Measurements from ENCODE around the gene TMEM255B. TPM values are rescaled to one million over a fixed set of nuclear protein-coding genes. Genes with fewer than 3 reads are reported as not detected.
A peak's percentile ranks its signal among the peaks of the same experiment; 100 is the strongest.

Gene TMEM255B
- total RNA-seq, 4 donors from 2014 or later, result 0.26 to 3.8 (median 1.7) TPM

DNA sequence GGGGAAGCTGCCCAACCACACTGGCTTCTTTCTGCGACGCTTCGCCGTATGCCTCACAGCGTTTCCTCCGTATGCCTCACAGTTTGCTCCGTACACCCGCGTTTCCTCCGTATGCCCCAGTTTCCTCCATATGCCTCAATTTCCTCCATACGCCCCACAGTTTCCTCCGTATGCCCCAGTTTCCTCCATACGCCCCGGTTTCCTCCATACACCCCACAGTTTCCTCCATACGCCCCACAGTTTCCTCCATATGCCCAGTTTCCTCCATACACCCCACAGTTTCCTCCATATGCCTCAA, 82.3 kb downstream of the TMEM255B start:
- Histone ChIP-seq H3K27ac (peak overlapping the region; percentile 27), H3K4me1 (peaks cover 70% of the 10 kb centered on the region)
- WGBS, result 59% methylated on average over 15 of the region's 15 CpGs

DNA sequence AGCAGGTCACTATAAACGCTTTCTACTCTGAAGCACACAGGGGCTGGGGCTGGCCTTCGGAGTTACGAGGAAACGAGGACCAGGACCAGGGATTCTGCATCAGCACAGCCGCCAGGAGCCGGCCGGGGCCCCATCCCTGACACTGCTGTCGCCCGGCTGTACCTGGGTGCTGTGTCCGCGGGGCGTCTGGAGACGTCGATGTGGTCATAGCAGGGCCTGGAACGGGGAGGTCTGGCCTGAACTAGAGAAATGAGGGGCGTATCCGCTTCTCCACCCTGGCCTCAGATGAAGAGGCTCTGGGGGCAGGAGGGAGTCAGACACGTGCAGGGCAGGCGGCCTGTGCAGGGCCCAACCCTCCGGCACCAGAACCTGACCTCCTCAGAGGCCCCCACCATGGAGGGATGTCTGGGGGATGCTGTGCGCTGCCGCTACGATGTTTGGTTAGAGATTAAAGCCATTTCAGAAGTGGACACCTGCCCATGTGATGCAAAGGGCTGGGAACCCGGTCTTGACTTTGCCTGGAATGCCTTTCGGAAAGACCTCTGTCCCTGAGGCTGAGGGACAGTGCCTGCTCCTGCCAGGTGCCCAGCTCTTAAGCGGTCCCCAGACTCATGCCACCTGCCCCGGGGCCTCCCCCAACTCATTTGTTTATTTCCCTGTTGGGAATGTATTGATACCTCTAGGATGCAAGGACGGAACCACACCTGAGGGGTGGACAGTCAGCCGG, 83.5 kb downstream of the TMEM255B start:
- no peak for TF ChIP-seq POLR2A (IDR thresholded peaks at IDR 0.05)
- Histone ChIP-seq H3K27me3 (no peaks in the 10 kb centered on the region), H3K36me3 (peaks cover 9% of the 10 kb centered on the region), H3K4me1 (peaks cover 60% of the 10 kb centered on the region), H3K9me3 (no peaks in the 10 kb centered on the region), H3K27ac (no peak overlapping the region), H3K4me3 (no peak overlapping the region)
- no peak for DNase-seq (ENCODE audit: low spot score in 2 of 2)
- 96% methylated on average over 27 of the region's 29 CpGs for WGBS

More for the DNA sequence above, 82.3 kb downstream of the TMEM255B start:
- Histone ChIP-seq H3K27me3 (no peaks in the 10 kb centered on the region), H3K36me3 (peaks cover under 1% of the 10 kb centered on the region), H3K4me3 (no peak overlapping the region), H3K9me3 (no peaks in the 10 kb centered on the region)
- no peak for DNase-seq (ENCODE audit: low spot score in 2 of 2)
- TF ChIP-seq POLR2A (IDR thresholded peaks at IDR 0.05) (no peak), POLR2AphosphoS5 (IDR thresholded peaks at IDR 0.05) (no peak), EP300 (IDR thresholded peaks at IDR 0.05) (no peak)
- TF ChIP-seq, protein P1, sequence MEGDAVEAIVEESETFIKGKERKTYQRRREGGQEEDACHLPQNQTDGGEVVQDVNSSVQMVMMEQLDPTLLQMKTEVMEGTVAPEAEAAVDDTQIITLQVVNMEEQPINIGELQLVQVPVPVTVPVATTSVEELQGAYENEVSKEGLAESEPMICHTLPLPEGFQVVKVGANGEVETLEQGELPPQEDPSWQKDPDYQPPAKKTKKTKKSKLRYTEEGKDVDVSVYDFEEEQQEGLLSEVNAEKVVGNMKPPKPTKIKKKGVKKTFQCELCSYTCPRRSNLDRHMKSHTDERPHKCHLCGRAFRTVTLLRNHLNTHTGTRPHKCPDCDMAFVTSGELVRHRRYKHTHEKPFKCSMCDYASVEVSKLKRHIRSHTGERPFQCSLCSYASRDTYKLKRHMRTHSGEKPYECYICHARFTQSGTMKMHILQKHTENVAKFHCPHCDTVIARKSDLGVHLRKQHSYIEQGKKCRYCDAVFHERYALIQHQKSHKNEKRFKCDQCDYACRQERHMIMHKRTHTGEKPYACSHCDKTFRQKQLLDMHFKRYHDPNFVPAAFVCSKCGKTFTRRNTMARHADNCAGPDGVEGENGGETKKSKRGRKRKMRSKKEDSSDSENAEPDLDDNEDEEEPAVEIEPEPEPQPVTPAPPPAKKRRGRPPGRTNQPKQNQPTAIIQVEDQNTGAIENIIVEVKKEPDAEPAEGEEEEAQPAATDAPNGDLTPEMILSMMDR (IDR thresholded peaks at IDR 0.05), result no peak

DNA sequence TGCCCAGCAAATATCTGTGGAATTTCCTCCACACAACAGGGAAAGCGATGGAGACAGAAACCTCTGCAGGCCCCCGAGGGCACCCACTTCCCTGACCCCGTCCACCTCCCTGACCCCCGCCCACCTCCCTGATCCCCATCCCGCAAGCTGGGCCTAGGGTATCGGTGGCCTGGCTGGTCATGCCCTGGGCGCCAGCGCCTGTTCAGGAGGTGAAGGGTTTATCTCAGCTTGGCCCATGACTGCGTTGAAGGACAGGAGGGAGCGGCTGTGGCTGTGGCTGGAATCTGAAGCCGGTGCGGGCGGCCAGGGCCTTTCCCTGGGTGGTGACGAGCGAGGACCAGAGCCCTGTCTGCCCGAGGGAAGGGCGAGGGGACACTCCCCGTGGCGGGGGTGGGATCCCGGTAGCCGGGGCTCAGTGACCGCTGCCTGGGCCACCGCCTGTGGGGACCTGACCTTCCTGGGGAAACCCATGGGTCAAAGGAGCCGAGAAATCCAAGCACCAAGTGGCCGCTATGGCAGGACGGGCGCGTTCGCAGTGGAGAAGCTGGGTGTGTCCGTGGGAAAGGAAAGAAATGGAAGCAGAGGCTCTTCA, 84.1 kb downstream of the TMEM255B start:
- H3K27ac ChIP-seq, result no peak overlapping the region
- peaks cover 9% of the 10 kb centered on the region for H3K36me3 ChIP-seq
- H3K9me3 ChIP-seq, result no peaks in the 10 kb centered on the region
- H3K27me3 ChIP-seq, result no peaks in the 10 kb centered on the region
- H3K4me1 ChIP-seq, result peaks cover 57% of the 10 kb centered on the region
- H3K4me3 ChIP-seq, result no peak overlapping the region
- WGBS, result 88% methylated on average over 28 of the region's 30 CpGs
- peak in 1 of 2 donors; percentile 50 for DNase-seq (ENCODE audit: low spot score in 2 of 2)
- TF ChIP-seq POLR2A (IDR thresholded peaks at IDR 0.05) (no peak), POLR2AphosphoS5 (IDR thresholded peaks at IDR 0.05) (no peak), EP300 (IDR thresholded peaks at IDR 0.05) (no peak)
- TF ChIP-seq, protein P1 (IDR thresholded peaks at IDR 0.05), result no peak

DNA sequence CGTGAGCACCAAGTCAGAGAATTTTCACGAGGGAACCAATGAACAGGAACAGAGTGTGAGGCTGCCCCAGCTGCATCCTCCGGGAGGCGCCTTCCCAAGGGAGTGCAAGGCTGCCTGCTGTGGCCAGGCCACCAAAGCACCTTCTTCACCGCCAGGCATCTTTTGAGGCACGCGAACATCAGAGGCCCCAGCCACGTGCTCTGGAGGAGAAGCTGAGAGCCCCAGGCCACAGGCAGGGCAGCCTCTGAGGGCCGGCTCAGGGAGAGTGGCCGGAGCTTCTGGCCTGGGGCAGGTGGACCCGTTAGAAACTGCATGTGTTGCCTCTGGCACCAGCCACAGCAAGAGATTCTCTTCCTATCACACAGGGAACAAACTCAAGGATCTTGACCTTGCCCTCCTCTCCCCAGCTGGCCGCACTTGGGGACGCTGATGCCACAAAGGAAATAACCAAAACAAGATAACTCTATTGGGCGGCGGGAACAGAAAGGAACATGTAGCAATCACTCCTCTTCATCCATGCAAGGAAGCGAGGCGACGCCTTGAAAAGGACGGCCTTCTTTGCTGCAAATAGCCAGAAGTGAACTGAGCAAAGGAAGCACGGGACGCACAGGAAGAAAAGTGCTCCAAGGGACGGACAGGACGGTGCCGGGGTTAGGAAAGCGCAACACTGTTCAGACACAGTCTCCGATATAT, 85.0 kb downstream of the TMEM255B start:
- Histone ChIP-seq H3K27me3 (no peaks in the 10 kb centered on the region), H3K9me3 (no peaks in the 10 kb centered on the region), H3K4me3 (no peak overlapping the region), H3K36me3 (peaks cover 9% of the 10 kb centered on the region), H3K27ac (no peak overlapping the region), H3K4me1 (peaks cover 57% of the 10 kb centered on the region)
- TF ChIP-seq EP300 (IDR thresholded peaks at IDR 0.05) (no peak), POLR2A (IDR thresholded peaks at IDR 0.05) (no peak), POLR2AphosphoS5 (IDR thresholded peaks at IDR 0.05) (no peak)
- TF ChIP-seq, protein P1 (IDR thresholded peaks at IDR 0.05), result no peak
- 71% methylated on average over 20 of the region's 26 CpGs for WGBS
- DNase-seq (ENCODE audit: low spot score in 2 of 2), result peak in 1 of 2 donors; percentile 55

DNA sequence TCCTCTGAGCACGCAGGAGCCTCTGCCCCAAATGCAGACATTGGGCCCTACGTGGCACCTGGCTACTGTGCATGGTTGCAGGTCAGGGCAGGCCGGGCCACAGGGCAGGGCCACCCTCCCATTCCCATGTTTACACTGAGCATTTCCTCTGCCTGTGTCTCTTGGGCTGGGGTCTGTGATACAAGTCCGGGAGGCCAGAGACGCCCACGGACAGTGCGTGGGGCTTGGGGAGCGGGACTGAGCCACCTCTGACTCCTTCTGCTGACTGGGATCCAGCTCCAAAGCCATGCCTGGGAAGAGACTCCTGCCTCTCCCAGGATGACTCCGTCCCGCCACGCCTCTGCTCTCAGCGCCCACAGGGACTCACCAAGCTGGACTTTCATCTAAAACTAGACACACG, 86.0 kb downstream of the TMEM255B start:
- no peaks in the 10 kb centered on the region for H3K9me3 ChIP-seq
- no peaks in the 10 kb centered on the region for H3K27me3 ChIP-seq
- H3K4me1 ChIP-seq, result peaks cover 57% of the 10 kb centered on the region
- TF ChIP-seq, protein P1 (IDR thresholded peaks at IDR 0.05), result no peak
- TF ChIP-seq POLR2A (IDR thresholded peaks at IDR 0.05) (no peak), POLR2AphosphoS5 (IDR thresholded peaks at IDR 0.05) (no peak), EP300 (IDR thresholded peaks at IDR 0.05) (no peak)
- DNase-seq (ENCODE audit: low spot score in 2 of 2), result peak; percentile 52 to 64
- H3K27ac ChIP-seq, result no peak overlapping the region
- H3K36me3 ChIP-seq, result peaks cover 9% of the 10 kb centered on the region
- no peak overlapping the region for H3K4me3 ChIP-seq
- 69% methylated on average over 7 of the region's 13 CpGs for WGBS
